CD4-positive, alpha-beta T cell treated with Interferon gamma for 1 hour (primary cell): ENCODE data around the gene PCDHA13.
"Not testable (repeated sequence)": the region's sequence is repeated elsewhere in the genome, so short reads cannot be mapped to it uniquely, and the experiment has no call there.

Source experiments
- DNase-seq: peaks from one replicate; pipeline ENCODE4 v3.0.0-alpha.2; 2020

Gene PCDHA13

DNA sequence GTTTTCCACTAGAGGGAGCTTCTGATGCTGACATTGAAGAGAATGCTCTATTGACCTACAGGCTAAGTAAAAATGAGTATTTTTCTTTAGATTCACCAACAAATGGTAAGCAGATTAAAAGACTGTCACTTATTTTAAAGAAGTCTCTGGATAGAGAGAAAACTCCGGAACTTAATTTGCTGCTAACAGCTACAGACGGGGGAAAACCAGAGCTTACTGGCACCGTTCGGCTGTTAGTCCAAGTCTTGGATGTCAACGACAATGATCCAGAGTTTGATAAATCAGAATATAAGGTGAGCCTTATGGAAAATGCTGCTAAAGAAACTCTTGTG, 12.4 kb upstream of the PCDHA13 start:
- DNase-seq, result no peak

DNA sequence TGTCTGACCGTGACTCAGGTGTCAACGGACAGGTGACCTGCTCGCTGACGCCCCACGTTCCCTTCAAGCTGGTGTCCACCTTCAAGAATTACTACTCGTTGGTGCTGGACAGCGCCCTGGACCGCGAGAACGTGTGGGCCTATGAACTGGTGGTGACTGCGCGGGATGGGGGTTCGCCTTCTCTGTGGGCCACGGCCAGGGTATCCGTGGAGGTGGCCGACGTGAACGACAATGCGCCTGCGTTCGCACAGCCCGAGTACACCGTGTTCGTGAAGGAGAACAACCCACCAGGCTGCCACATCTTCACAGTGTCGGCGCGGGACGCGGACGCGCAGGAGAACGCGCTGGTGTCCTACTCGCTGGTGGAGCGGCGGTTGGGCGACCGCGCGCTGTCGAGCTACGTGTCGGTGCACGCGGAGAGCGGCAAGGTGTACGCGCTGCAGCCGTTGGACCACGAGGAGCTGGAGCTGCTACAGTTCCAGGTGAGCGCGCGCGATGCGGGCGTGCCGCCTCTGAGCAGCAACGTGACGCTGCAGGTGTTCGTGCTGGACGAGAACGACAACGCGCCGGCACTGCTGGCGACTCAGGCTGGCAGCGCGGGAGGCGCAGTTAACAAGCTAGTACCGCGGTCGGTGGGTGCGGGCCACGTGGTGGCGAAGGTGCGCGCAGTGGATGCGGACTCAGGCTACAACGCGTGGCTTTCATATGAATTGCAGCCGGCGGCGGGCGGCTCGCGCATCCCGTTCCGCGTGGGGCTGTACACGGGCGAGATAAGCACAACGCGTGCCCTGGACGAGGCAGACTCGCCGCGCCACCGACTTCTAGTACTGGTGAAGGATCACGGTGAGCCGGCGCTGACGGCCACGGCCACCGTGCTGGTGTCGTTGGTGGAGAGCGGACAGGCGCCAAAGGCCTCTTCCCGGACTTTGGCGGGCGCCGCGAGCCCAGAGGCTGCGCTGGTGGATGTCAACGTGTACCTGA, 11.4 kb upstream of the PCDHA13 start:
- no peak for DNase-seq

DNA sequence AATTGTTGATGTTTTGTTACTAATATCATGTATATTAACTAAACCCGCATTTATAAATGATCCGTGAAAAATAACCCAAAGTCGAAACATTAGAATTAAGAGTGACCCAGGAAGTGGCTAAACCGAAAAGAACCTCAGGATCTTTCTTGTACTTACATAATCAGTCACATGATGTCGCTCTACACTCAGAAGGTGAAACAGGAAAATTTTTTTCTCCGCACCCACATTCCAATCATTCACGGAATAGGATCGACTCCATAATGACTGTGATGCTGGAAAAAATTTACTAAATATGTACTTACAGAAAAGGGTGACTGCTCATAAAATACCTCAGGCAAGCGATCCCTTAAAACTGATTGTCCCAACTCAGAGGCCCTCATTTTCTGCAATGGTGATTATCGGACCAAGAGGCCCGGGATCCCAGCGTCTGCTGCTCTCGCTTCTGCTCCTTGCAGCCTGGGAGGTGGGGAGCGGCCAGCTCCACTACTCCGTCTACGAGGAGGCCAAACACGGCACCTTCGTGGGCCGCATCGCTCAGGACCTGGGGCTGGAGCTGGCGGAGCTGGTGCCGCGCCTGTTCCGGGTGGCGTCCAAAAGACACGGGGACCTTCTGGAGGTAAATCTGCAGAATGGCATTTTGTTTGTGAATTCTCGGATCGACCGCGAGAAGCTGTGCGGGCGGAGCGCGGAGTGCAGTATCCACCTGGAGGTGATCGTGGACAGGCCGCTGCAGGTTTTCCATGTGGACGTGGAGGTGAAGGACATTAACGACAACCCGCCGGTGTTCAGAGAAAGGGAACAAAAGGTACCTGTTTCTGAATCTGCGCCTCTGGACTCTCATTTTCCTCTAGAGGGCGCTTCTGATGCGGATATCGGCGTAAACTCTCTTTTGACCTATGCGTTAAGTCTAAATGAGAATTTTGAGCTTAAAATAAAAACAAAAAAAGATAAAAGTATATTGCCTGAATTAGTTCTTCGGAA, 6.5 kb upstream of the PCDHA13 start, which contains the start of gene PCDHA12:
Gene PCDHA12 (plus strand): TSS at position 224 of the 981 bp plus-strand sequence. CDS start 165 bp downstream, at position 389.
- DNase-seq, result no peak

DNA sequence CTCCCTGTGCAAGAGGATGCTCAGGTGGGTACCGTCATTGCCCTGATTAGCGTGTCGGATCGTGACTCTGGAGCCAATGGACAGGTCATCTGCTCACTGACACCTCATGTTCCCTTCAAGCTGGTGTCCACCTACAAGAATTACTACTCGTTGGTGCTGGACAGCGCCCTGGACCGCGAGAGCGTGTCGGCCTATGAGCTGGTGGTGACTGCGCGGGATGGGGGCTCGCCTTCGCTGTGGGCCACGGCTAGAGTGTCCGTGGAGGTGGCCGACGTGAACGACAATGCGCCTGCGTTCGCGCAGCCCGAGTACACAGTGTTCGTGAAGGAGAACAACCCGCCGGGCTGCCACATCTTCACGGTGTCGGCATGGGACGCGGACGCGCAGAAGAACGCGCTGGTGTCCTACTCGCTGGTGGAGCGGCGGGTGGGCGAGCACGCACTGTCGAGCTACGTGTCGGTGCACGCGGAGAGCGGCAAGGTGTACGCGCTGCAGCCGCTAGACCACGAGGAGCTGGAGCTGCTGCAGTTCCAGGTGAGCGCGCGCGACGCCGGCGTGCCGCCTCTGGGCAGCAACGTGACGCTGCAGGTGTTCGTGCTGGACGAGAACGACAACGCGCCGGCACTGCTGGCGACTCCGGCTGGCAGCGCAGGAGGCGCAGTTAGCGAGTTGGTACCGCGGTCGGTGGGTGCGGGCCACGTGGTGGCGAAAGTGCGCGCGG, 5.2 kb upstream of the PCDHA13 start:
- not testable (repeated sequence) for DNase-seq

DNA sequence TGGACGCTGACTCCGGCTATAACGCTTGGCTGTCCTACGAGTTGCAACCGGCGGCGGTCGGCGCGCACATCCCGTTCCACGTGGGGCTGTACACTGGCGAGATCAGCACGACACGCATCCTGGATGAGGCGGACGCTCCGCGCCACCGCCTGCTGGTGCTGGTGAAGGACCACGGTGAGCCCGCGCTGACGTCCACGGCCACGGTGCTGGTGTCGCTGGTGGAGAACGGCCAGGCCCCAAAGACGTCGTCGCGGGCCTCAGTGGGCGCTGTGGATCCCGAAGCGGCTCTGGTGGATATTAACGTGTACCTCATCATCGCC, 4.7 kb upstream of the PCDHA13 start:
- DNase-seq, result no peak

DNA sequence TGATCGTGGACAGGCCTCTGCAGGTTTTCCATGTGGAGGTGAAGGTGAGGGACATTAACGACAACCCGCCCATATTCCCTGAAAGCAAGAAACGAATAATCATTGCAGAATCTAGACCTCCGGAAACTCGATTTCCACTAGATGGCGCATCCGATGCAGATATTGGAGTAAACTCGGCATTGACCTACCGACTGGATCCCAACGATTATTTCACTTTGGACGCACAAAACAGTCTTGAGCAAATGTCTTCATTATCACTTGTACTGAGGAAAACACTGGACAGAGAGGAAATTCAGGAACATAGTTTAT, 621 bp downstream of the PCDHA13 start:
- DNase-seq, result no peak

DNA sequence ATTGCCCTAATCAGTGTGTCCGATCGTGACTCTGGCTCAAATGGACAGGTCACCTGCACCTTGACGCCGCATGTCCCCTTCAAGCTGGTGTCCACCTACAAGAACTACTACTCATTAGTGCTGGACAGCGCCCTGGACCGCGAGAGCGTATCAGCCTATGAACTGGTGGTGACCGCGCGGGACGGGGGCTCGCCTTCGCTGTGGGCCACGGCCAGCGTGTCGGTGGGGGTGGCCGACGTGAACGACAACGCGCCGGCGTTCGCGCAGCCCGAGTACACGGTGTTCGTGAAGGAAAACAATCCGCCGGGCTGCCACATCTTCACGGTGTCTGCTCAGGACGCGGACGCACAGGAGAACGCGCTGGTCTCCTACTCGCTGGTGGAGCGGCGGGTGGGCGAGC, 1.4 kb downstream of the PCDHA13 start:
- DNase-seq, result no peak

DNA sequence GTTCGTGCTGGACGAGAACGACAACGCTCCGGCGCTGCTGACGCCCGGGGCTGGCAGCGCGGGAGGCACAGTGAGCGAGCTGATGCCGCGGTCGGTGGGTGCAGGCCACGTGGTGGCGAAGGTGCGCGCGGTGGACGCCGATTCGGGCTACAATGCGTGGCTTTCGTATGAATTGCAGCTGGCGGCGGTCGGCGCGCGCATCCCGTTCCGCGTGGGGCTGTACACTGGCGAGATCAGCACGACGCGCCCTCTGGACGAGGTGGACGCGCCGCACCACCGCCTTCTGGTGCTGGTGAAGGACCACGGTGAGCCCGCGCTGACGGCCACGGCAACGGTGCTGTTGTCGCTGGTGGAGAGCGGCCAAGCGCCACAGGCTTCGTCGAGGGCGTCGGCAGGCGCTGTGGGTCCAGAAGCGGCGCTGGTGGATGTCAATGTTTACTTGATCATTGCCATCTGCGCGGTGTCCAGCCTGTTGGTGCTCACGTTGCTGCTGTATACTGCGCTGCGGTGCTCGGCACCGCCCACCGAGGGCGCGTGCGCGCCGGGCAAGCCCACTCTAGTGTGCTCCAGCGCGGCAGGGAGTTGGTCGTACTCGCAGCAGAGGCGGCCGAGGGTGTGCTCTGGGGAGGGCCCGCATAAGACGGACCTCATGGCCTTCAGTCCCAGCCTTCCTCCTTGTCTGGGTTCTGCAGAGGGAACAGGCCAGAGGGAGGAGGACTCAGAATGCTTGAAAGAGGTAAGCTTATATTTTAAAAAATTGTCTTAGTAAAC, 2.2 kb downstream of the PCDHA13 start:
- no peak for DNase-seq

DNA sequence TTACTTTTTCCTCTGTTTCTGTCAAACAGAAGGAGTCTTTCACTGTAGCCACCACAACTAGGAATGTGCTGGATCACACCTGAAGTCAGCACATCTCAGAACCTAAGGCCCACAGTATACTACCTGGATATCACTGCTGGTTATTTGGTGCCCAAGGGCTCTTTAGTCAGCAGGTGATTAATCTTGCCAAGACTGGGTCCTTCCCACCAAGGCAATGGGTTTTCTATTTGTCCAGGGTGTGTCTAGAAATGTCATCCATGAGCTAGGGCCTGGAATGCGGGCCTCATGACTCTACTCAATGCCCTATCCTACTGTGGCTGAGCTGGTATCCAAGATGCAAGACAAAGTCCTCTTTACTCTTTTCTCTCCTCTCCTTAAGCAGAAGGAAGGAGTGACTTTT, 34.4 kb downstream of the PCDHA13 start:
- DNase-seq, result no peak

DNA sequence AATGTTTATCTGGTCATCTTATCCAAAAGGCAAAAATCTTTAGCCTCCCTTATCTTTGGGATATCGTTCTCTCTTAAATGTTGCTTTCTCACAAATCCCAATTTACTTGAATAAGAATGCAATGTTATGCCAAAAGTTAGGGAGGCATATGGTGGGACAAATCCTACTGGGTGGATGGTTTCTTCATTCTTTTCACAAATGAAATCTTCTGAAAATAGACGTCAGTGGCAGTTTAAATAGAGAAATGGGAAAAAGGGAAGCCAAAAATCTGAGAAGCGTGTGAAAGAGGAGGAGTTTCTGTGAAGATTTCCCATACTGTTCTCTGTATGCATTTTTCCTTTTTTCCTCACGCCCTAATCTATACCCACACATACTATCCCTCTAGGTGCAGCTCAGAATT, 41.7 kb downstream of the PCDHA13 start:
- DNase-seq, result no peak

DNA sequence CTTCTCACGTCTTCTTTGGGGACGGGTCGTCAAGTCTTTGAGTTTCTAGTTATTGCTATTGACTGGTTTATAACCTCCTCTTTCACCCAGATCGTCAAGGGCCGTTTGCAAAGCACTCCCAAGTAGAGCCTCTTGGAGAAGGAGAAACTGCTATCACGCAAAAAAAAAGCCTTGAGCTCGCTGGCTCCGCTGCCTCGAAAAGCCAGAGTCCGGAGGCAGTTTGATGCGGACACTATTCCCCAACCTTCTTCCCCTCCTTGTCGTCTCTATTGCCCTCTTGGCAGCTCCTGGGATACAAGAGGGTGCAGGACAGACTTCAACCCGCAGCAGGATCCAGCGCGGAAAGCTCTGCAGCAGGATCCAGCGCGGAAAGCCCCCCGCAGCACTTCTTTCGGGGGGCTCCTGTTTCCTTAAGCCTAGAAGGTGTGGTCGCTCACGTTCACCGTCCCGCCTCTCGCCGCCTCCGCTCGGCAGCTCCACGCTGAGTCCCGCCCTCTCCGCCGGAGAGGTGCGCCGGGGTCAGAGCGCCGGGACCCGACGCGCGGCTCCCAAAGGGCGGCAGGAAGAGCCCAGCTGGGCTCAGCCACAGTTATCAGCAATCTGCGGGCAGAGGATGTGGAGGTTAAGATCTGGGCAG, 44.0 kb downstream of the PCDHA13 start, which contains the start of gene PCDHAC1:
Gene PCDHAC1 (plus strand): TSS at position 494 of the 637 bp plus-strand sequence. CDS start 594 bp downstream, outside the sequence.
- no peak for DNase-seq

DNA sequence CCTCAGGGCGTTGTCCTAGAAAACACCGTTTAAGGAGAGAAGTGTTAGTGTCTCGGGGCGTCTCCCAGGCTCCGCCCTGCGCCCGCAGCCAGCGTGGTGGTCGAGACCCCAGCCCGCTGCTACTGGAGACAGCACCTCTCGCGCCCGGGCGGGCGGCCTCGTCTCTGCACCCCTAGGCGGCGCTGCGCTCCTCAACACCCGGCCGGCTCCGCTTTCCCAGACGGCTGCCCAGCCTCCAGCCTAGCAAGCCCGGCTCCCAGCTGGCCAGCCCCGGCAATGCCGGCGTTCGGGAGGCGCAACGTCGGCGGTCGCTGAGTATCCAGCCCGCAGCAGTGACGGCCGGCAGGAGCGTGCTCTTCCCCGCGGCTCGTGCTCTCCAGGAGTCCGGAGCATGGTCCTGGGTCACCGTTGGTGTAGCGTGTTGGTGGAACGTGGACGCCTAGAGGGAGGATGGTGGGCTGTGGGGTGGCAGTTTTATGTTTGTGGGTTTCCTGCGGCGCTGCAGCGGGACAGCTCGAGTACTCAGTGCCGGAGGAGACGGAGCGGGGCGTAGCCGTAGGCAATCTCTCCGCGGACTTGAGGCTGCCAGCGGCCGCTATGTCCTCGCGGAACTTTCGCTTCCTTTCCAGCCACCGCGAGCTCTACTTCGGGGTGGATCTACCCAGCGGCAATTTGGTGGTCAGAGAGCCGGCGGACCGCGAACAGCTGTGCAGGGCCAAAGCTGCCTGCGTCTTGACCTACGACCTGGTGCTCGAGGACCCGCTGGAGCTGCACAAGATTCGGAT, 44.7 kb downstream of the PCDHA13 start:
- no peak for DNase-seq

DNA sequence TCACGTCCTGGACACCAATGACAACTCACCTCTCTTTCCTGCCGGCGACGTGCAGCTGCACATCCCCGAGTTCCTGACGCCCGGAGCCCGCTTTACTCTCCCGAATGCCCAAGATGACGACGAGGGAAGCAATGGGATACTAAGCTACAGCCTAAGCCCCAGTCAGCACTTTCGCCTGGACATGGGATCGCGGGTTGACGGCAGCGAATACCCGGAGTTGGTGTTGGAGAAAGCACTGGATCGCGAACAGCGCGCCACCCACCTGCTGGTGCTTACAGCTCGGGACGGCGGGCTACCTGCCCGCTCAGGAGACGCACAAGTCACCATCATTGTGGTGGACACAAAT, 45.3 kb downstream of the PCDHA13 start:
- DNase-seq, result no peak
